Keratinocyte (primary cell): Measurements from ENCODE around the gene SPTLC2. TPM values are rescaled to one million over a fixed set of nuclear protein-coding genes. Genes with fewer than 3 reads are reported as not detected.

Experiments
- DNase-seq: peaks from one replicate; pipeline ENCODE4 v3.0.0-alpha.2; 2011; ENCODE audit warnings: low read depth, missing footprints, low spot score
- FAIRE-seq: peaks from 2 replicates; lab custom pipeline; 2011; peaks lifted over from hg19 to GRCh38; lab: Jason Lieb, UNC
- H2AFZ ChIP-seq: 2 replicates; pipeline ENCODE4 v1.6.0; 2012; ENCODE audit warnings: low read length, control low read depth, inconsistent platforms; ENCODE audit not compliant: control insufficient read depth
- H3K27ac ChIP-seq: 2 replicates; pipeline ENCODE4 v1.5.1; 2011; ENCODE audit warnings: low read length; ENCODE audit not compliant: control insufficient read depth, insufficient read depth
- H3K27me3 ChIP-seq: 3 replicates; pipeline ENCODE4 v1.6.0; 2011; ENCODE audit warnings: low read length; ENCODE audit not compliant: control insufficient read depth, insufficient read depth; ENCODE audit errors: extremely low read depth
- H3K36me3 ChIP-seq, 2 experiments: 2 replicates in 1 of 2; 3 replicates in 1 of 2; pipeline ENCODE4 v1.5.1; 2011; ENCODE audit warnings: low read length in 2 of 2, mild to moderate bottlenecking in 1 of 2; ENCODE audit not compliant: control insufficient read depth in 2 of 2, insufficient read depth in 2 of 2; ENCODE audit errors: extremely low read depth in 1 of 2
- H3K4me1 ChIP-seq: 3 replicates; pipeline ENCODE4 v1.5.1; 2011; ENCODE audit warnings: low read length; ENCODE audit not compliant: control insufficient read depth, insufficient read depth; ENCODE audit errors: extremely low read depth
- H3K4me2 ChIP-seq: 3 replicates; pipeline ENCODE4 v1.6.0; 2011; ENCODE audit warnings: low read depth, low read length; ENCODE audit not compliant: control insufficient read depth, insufficient read depth; ENCODE audit errors: extremely low read depth
- H3K4me3 ChIP-seq, 3 experiments: fragments of 200-600 bp in 1 of 3; sonication (generic) in 1 of 3; 2 replicates in 2 of 3; 3 replicates in 1 of 3; pipeline ENCODE4 v1.5.1; 2011 to 2016; ENCODE audit warnings: low read length in 3 of 3, mild to moderate bottlenecking in 3 of 3, control low read depth in 2 of 3, inconsistent platforms in 1 of 3, low read depth in 1 of 3, mixed read lengths in 1 of 3, mixed run types in 1 of 3, moderate library complexity in 1 of 3; ENCODE audit not compliant: control insufficient read depth in 2 of 3, insufficient read depth in 2 of 3; ENCODE audit errors: extremely low read depth in 1 of 3
- H3K79me2 ChIP-seq: 2 replicates; pipeline ENCODE4 v1.6.0; 2012; ENCODE audit warnings: low read length; ENCODE audit not compliant: control insufficient read depth, insufficient read depth
- H3K9ac ChIP-seq: 3 replicates; pipeline ENCODE4 v1.6.0; 2011; ENCODE audit warnings: low read length; ENCODE audit not compliant: control insufficient read depth, insufficient read depth; ENCODE audit errors: extremely low read depth
- H3K9me1 ChIP-seq: 3 replicates; pipeline ENCODE4 v1.6.0; 2011; ENCODE audit warnings: low read length; ENCODE audit not compliant: control insufficient read depth, insufficient read depth; ENCODE audit errors: extremely low read depth
- H3K9me3 ChIP-seq: 2 replicates; pipeline ENCODE4 v1.5.1; 2012; ENCODE audit warnings: low read depth, low read length; ENCODE audit not compliant: control insufficient read depth
- H4K20me1 ChIP-seq: 3 replicates; pipeline ENCODE4 v1.6.0; 2011; ENCODE audit warnings: low read length; ENCODE audit not compliant: control insufficient read depth, insufficient read depth; ENCODE audit errors: extremely low read depth
- EZH2 ChIP-seq: IDR thresholded peaks from one replicate; pipeline ENCODE4 v1.6.1; 2012; ENCODE audit warnings: inconsistent platforms, mild to moderate bottlenecking, low read length, moderate library complexity
- dilution Hi-C: fragments of 300-500 bp; cut with MboI; formaldehyde crosslinking; loops from one replicate; pipeline ENCODE4 v1.7.0; 2020; ENCODE audit warnings: low sequenced_read_pairs; ENCODE audit not compliant: extremely low pct_ligation_motif_present
- polyA plus RNA-seq, 5 experiments: library from polyadenylated mRNA; depleted of rRNA in 3 of 5; stranded (reverse) in 3 of 5; stranded (forward) in 1 of 5; unstranded in 1 of 5; fragments of >200 nt; gene quantifications; 1 replicate in 1 of 5; 2 replicates in 3 of 5; 3 replicates in 1 of 5; pipeline versions ENCODE4 v1.2.1 to v1.2.3, GENCODE V29; 2011 to 2012; ENCODE audit warnings: missing spikeins in 2 of 5, low read depth in 1 of 5, low replicate concordance in 1 of 5
- TF ChIP-seq, protein P1 (sequence below), 3 experiments: IDR thresholded peaks in 1 of 3; conservative IDR thresholded peaks in 1 of 3; optimal IDR thresholded peaks in 1 of 3; 2 replicates in 2 of 3; 3 replicates in 1 of 3; pipeline versions ENCODE3 to v1.5.1; 2011; ENCODE audit warnings: low read length in 3 of 3, mild to moderate bottlenecking in 3 of 3, moderate library complexity in 2 of 3, control low read depth in 1 of 3, inconsistent platforms in 1 of 3; ENCODE audit not compliant: insufficient read depth in 2 of 3; ENCODE audit errors: extremely low read depth in 1 of 3

Gene SPTLC2
- polyA plus RNA-seq, 1 donor (not counting 4 experiments of a cell fraction or from before 2014, with no cell fraction given): 46.8 TPM

DNA sequence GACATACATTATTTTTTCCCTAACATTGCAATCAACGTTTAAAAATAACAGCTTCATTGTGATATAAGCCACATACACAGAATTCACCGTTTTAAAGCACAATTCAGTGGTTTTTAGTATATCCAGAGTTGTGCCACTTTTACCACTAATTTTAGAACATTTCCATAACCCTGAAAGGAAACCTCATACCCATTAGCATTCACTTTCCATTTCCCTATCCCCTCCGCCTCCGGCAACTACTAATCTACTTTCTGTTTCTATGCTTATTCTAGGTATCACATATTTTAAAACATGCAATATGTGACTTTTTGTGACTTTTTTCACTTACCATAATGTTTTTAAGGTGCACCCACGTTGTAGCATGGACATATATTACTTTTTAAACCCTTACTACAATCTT lies 62.2 kb downstream of the SPTLC2 start:
- Histone ChIP-seq H3K9me3 (no peaks in the 10 kb centered on the region), H4K20me1 (no peaks in the 10 kb centered on the region), H3K4me2 (no peak overlapping the region), H3K79me2 (no peaks in the 10 kb centered on the region), H3K4me1 (no peaks in the 10 kb centered on the region), H3K4me3 (no peak overlapping the region), H3K27me3 (no peaks in the 10 kb centered on the region), H3K36me3 (peaks cover 18% of the 10 kb centered on the region in 2 experiments), H2AFZ (no peak overlapping the region), H3K9me1 (no peaks in the 10 kb centered on the region), H3K9ac (no peak overlapping the region), H3K27ac (no peak overlapping the region)
- TF ChIP-seq EZH2: no peak
- TF ChIP-seq, protein P1, sequence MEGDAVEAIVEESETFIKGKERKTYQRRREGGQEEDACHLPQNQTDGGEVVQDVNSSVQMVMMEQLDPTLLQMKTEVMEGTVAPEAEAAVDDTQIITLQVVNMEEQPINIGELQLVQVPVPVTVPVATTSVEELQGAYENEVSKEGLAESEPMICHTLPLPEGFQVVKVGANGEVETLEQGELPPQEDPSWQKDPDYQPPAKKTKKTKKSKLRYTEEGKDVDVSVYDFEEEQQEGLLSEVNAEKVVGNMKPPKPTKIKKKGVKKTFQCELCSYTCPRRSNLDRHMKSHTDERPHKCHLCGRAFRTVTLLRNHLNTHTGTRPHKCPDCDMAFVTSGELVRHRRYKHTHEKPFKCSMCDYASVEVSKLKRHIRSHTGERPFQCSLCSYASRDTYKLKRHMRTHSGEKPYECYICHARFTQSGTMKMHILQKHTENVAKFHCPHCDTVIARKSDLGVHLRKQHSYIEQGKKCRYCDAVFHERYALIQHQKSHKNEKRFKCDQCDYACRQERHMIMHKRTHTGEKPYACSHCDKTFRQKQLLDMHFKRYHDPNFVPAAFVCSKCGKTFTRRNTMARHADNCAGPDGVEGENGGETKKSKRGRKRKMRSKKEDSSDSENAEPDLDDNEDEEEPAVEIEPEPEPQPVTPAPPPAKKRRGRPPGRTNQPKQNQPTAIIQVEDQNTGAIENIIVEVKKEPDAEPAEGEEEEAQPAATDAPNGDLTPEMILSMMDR (optimal IDR thresholded peaks at IDR 0.05 in 1 of 3, IDR thresholded peaks at IDR 0.05 in 1 of 3, conservative IDR thresholded peaks at IDR 0.05 in 1 of 3; ENCODE audit: extremely low read depth in 1 of 3, insufficient read depth in 2 of 3, low read length in 3 of 3): no peak
- DNase-seq (no peak), FAIRE-seq (no peak)
- dilution Hi-C loops: no loop called here

DNA sequence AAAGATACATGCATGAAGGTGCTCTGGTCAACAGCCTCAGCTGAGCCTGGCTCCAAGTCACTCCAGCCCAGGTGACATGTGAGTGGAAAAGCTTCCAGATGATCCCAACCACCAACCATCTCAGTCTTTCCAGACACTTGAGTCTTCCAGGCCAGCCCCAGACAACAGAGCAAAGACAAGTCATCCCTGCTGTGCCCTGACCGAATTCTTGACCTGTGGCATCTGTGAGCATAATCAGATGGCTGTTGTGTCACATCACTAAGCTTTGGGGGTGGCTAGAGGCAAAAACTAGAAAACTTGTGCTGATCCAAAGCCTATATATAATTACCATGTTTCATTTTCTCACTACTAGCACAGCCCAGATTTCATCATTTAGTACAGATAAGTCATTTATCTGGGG lies 67.0 kb downstream of the SPTLC2 start:
- no peak overlapping the region for H3K27ac ChIP-seq
- TF ChIP-seq, protein P1 (optimal IDR thresholded peaks at IDR 0.05 in 1 of 3, IDR thresholded peaks at IDR 0.05 in 1 of 3, conservative IDR thresholded peaks at IDR 0.05 in 1 of 3; ENCODE audit: extremely low read depth in 1 of 3, insufficient read depth in 2 of 3, low read length in 3 of 3): no peak
- TF ChIP-seq EZH2: no peak
- H2AFZ ChIP-seq: no peak overlapping the region
- H3K9ac ChIP-seq: no peak overlapping the region
- no peak overlapping the region for H3K4me3 ChIP-seq
- no peaks in the 10 kb centered on the region for H3K27me3 ChIP-seq
- DNase-seq: no peak
- no peak overlapping the region for H3K4me2 ChIP-seq
- no peaks in the 10 kb centered on the region for H3K9me1 ChIP-seq
- no peaks in the 10 kb centered on the region for H3K9me3 ChIP-seq
- H4K20me1 ChIP-seq: no peaks in the 10 kb centered on the region
- dilution Hi-C loops: no loop called here
- no peaks in the 10 kb centered on the region for H3K4me1 ChIP-seq
- H3K79me2 ChIP-seq: no peaks in the 10 kb centered on the region
- FAIRE-seq: no peak
- peaks cover 0 to 18% of the 10 kb centered on the region in 2 experiments for H3K36me3 ChIP-seq
